HCT116 (cell line): Measurements from ENCODE around the gene AFDN. TPM values are rescaled to one million over a fixed set of nuclear protein-coding genes. Genes with fewer than 3 reads are reported as not detected.

ENCODE experiments used
- ATAC-seq: fragments of 200-7000 bp; cut with Tn5 transposase; 2 replicates; pipeline ENCODE4 v1.9.1; 2020; ENCODE audit warnings: mild to moderate bottlenecking, moderate library complexity
- BruUV-seq: library from RNA; stranded (reverse); fragments of 400-500 nt; replicated peaks from 2 replicates; lab custom pipeline; 2021; lab: Mats Ljungman, UMichigan
- CTCF ChIA-PET: fragments of 300-600 bp; sonication (Branson Sonifier 250); formaldehyde crosslinking; loops from one replicate; lab custom pipeline; 2021; ENCODE audit warnings: antibody characterized with exemption; lab: Charles Lee
- POLR2A ChIA-PET: fragments of 300-600, 350-600 bp; sonication (Branson Sonifier 250); formaldehyde crosslinking; loops from one replicate; lab custom pipeline; 2021; ENCODE audit warnings: antibody characterized with exemption; lab: Charles Lee
- RAD21 ChIA-PET, 2 experiments: fragments of 300-600 bp; sonication (Branson Sonifier 250); formaldehyde crosslinking; loops; one replicate each; lab custom pipeline; 2023; ENCODE audit warnings: low total read pairs in 2 of 2; ENCODE audit not compliant: uncharacterized antibody in 2 of 2, unreplicated experiment in 2 of 2, low non-redundant PET in 1 of 2; lab: Charles Lee
- DNase-seq: peaks from one replicate; pipeline ENCODE4 v3.0.0-alpha.2; 2010; ENCODE audit warnings: low read depth, low spot score
- H2AFZ ChIP-seq: fragments of 200-600 bp; shearing (Covaris generic), sonication (generic); 2 replicates; pipeline ENCODE4 v1.6.1; 2017; ENCODE audit warnings: low read depth, mixed run types, mixed read lengths, antibody characterized with exemption, low read length; ENCODE audit not compliant: poor library complexity, severe bottlenecking
- H3K27ac ChIP-seq: 2 replicates; pipeline ENCODE4 v1.5.1; 2012; ENCODE audit warnings: low read depth, low read length
- H3K27me3 ChIP-seq: fragments of 200-600 bp; sonication (generic); 2 replicates; pipeline ENCODE4 v1.6.1; 2016; ENCODE audit warnings: mixed run types, low read length, mixed read lengths; ENCODE audit not compliant: insufficient read depth
- H3K36me3 ChIP-seq, 2 experiments: fragments of 200-500 bp in 1 of 2; fragments of 200-600 bp in 1 of 2; sonication (Bioruptor generic) in 1 of 2; sonication (generic) in 1 of 2; 2 replicates each; pipeline versions ENCODE4 v1.5.1 to v1.6.1; 2014 to 2016; ENCODE audit warnings: low read length in 2 of 2, inconsistent platforms in 1 of 2, mixed read lengths in 1 of 2, mixed run types in 1 of 2; ENCODE audit not compliant: insufficient read depth in 2 of 2, control insufficient read depth in 1 of 2
- H3K4me1 ChIP-seq, 2 experiments: fragments of 200-600 bp in 1 of 2; sonication (generic) in 1 of 2; 2 replicates each; pipeline versions ENCODE4 v1.5.1 to v1.6.1; 2012 to 2017; ENCODE audit warnings: low read length in 2 of 2, inconsistent platforms in 1 of 2, mild to moderate bottlenecking in 1 of 2, mixed read lengths in 1 of 2, mixed run types in 1 of 2, moderate library complexity in 1 of 2; ENCODE audit not compliant: insufficient read depth in 2 of 2, control insufficient read depth in 1 of 2
- H3K4me2 ChIP-seq: fragments of 200-600 bp; sonication (generic); 2 replicates; pipeline ENCODE4 v1.6.1; 2017; ENCODE audit warnings: mixed run types, low read length, mixed read lengths
- H3K4me3 ChIP-seq, 2 experiments: fragments of 200-600 bp in 1 of 2; sonication (generic) in 1 of 2; replicated peaks in 1 of 2; 2 replicates each; pipeline ENCODE4 v1.5.1; 2011 to 2016; ENCODE audit warnings: low read length in 2 of 2, control low read depth in 1 of 2, low read depth in 1 of 2, mild to moderate bottlenecking in 1 of 2, mixed read lengths in 1 of 2, mixed run types in 1 of 2
- H3K79me2 ChIP-seq: fragments of 200-600 bp; sonication (generic); 2 replicates; pipeline ENCODE4 v1.6.1; 2017; ENCODE audit warnings: mild to moderate bottlenecking, mixed run types, low read length, moderate library complexity, mixed read lengths; ENCODE audit not compliant: insufficient read depth
- H3K9ac ChIP-seq: fragments of 200-600 bp; sonication (generic); 2 replicates; pipeline ENCODE4 v1.6.1; 2016; ENCODE audit warnings: low read length, mixed read lengths
- H3K9me2 ChIP-seq: fragments of 200-600 bp; sonication (generic), shearing (Covaris generic); 2 replicates; pipeline ENCODE4 v1.6.1; 2017; ENCODE audit warnings: mixed run types, mild to moderate bottlenecking, moderate library complexity; ENCODE audit not compliant: insufficient read depth
- H3K9me3 ChIP-seq, 2 experiments: fragments of 200-500 bp in 1 of 2; fragments of 200-600 bp in 1 of 2; sonication (Bioruptor generic) in 1 of 2; sonication (generic) in 1 of 2; 2 replicates each; pipeline ENCODE4 v1.6.1; 2014 to 2017; ENCODE audit warnings: low read length in 2 of 2, mixed read lengths in 2 of 2, inconsistent platforms in 1 of 2, low read depth in 1 of 2, mild to moderate bottlenecking in 1 of 2, mixed run types in 1 of 2, moderate library complexity in 1 of 2; ENCODE audit not compliant: control insufficient read depth in 1 of 2, insufficient read depth in 1 of 2
- H4K20me1 ChIP-seq: fragments of 200-600 bp; sonication (generic), shearing (Covaris generic); 2 replicates; pipeline ENCODE4 v1.6.1; 2017; ENCODE audit warnings: mixed run types, mild to moderate bottlenecking, moderate library complexity; ENCODE audit not compliant: insufficient read depth
- EGR1 ChIP-seq: IDR thresholded peaks from 2 replicates; pipeline ENCODE4 v1.6.1; 2012; ENCODE audit warnings: low read depth
- ELF1 ChIP-seq: IDR thresholded peaks from 2 replicates; pipeline ENCODE4 v1.6.1; 2012; ENCODE audit warnings: low read depth, borderline replicate concordance
- JUND ChIP-seq: IDR thresholded peaks from 2 replicates; pipeline ENCODE4 v1.6.1; 2012
- POLR2A ChIP-seq: IDR thresholded peaks from 2 replicates; pipeline ENCODE4 v1.7.0; 2011; ENCODE audit warnings: borderline replicate concordance; ENCODE audit not compliant: insufficient read depth, insufficient read length; ENCODE audit errors: extremely low read depth
- POLR2AphosphoS5 ChIP-seq: IDR thresholded peaks from 2 replicates; pipeline ENCODE4 v1.6.1; 2011; ENCODE audit warnings: mild to moderate bottlenecking, low read depth, low read length, moderate library complexity
- RAD21 ChIP-seq: IDR thresholded peaks from 2 replicates; pipeline ENCODE4 v1.6.1; 2012; ENCODE audit warnings: low read depth, mild to moderate bottlenecking
- SIN3A ChIP-seq: IDR thresholded peaks from 2 replicates; pipeline ENCODE4 v1.6.1; 2012; ENCODE audit warnings: low read depth
- SRF ChIP-seq: IDR thresholded peaks from 2 replicates; pipeline ENCODE4 v1.6.1; 2012; ENCODE audit warnings: low read depth
- TCF7L2 ChIP-seq: IDR thresholded peaks from 2 replicates; pipeline ENCODE4 v1.7.0; 2011; ENCODE audit warnings: borderline replicate concordance, inconsistent platforms; ENCODE audit not compliant: insufficient read depth, insufficient read length; ENCODE audit errors: extremely low read depth
- ZNF274 ChIP-seq: fragments of 200-500 bp; sonication (Bioruptor generic); IDR thresholded peaks from 2 replicates; pipeline ENCODE4 v1.6.1; 2014; ENCODE audit warnings: mild to moderate bottlenecking, low read depth, low read length, inconsistent platforms
- intact Hi-C: fragments of 100-400 bp; cut with micrococcal nuclease; formaldehyde crosslinking; loops from 2 replicates; pipeline ENCODE4 v1.10.0; 2022
- total RNA-seq: library from RNA; stranded (reverse); gene quantifications from one replicate; pipeline ENCODE4 v1.2.1, GENCODE V29; 2021; ENCODE audit not compliant: unreplicated experiment
- TF ChIP-seq, protein P1 (sequence below): IDR thresholded peaks from 2 replicates; pipeline ENCODE4 v1.6.1; 2011; ENCODE audit warnings: mild to moderate bottlenecking, low read length, moderate library complexity; ENCODE audit not compliant: insufficient replicate concordance; ENCODE audit errors: extremely low read depth
- TF ChIP-seq, protein P2 (sequence below): IDR thresholded peaks from 2 replicates; pipeline ENCODE4 v1.6.1; 2012

AFDN gene
- total RNA-seq, 1 experiment from 2014 or later = 59.4 TPM

GRCh38 chr6:167788563-167788903, 38.2 kb upstream of the AFDN start:
- Histone ChIP-seq H3K79me2 (no peaks in the 10 kb centered on the region), H3K4me2 (no peak overlapping the region), H3K27me3 (no peaks in the 10 kb centered on the region), H3K9me3 (no peaks in the 10 kb centered on the region), H3K4me1 (no peaks in the 10 kb centered on the region), H3K9me2 (no peaks in the 10 kb centered on the region), H4K20me1 (no peaks in the 10 kb centered on the region), H2AFZ (no peak overlapping the region), H3K9ac (no peak overlapping the region), H3K4me3 (no peak overlapping the region), H3K36me3 (no peaks in the 10 kb centered on the region), H3K27ac (no peak overlapping the region)
- intact Hi-C loops = no loop called here
- TF ChIP-seq POLR2AphosphoS5 (no peak), SIN3A (no peak), JUND (no peak), ZNF274 (no peak), EGR1 (no peak), ELF1 (no peak), POLR2A (no peak), RAD21 (no peak), TCF7L2 (no peak), SRF (no peak)
- TF ChIP-seq, protein P1, sequence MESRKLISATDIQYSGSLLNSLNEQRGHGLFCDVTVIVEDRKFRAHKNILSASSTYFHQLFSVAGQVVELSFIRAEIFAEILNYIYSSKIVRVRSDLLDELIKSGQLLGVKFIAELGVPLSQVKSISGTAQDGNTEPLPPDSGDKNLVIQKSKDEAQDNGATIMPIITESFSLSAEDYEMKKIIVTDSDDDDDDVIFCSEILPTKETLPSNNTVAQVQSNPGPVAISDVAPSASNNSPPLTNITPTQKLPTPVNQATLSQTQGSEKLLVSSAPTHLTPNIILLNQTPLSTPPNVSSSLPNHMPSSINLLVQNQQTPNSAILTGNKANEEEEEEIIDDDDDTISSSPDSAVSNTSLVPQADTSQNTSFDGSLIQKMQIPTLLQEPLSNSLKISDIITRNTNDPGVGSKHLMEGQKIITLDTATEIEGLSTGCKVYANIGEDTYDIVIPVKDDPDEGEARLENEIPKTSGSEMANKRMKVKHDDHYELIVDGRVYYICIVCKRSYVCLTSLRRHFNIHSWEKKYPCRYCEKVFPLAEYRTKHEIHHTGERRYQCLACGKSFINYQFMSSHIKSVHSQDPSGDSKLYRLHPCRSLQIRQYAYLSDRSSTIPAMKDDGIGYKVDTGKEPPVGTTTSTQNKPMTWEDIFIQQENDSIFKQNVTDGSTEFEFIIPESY = no peak
- TF ChIP-seq, protein P2, sequence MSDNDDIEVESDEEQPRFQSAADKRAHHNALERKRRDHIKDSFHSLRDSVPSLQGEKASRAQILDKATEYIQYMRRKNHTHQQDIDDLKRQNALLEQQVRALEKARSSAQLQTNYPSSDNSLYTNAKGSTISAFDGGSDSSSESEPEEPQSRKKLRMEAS = no peak
- CTCF ChIA-PET = no interaction called here
- RAD21 ChIA-PET = no interaction called here
- BruUV-seq = no TSS peak
- POLR2A ChIA-PET = no interaction called here
- no peak for DNase-seq
- no peak for ATAC-seq
